Right atrium auricular region (tissue), 2 donors: ENCODE measurements around the gene EFNB3. TPM values are rescaled to one million over a fixed set of nuclear protein-coding genes. Genes with fewer than 3 reads are reported as not detected.

ENCODE experiments used
- DNase-seq: peaks from one replicate; pipeline ENCODE4 v3.0.0-alpha.2; 2019; ENCODE audit warnings: low spot score
- H3K27ac ChIP-seq, 2 donors: fragments of 200-600 bp; sonication (generic); 1 replicate in 1 of 2; 2 replicates in 1 of 2; pipeline ENCODE4 v1.5.1; 2016 to 2019
- H3K27me3 ChIP-seq, 2 donors: fragments of 200-600 bp; sonication (generic); one replicate each; pipeline versions ENCODE4 v1.5.1 to v1.6.0; 2017 to 2019
- H3K36me3 ChIP-seq: fragments of 200-600 bp; sonication (generic); one replicate; pipeline ENCODE4 v1.5.1; 2016
- H3K4me1 ChIP-seq, 2 donors: fragments of 200-600 bp; sonication (generic); one replicate each; pipeline versions ENCODE4 v1.5.1 to v1.6.0; 2017 to 2019
- H3K4me3 ChIP-seq, 2 donors: fragments of 200-600 bp; sonication (generic); 1 replicate in 1 of 2; 2 replicates in 1 of 2; pipeline ENCODE4 v1.5.1; 2017 to 2019; ENCODE audit warnings: mild to moderate bottlenecking in 1 of 2, moderate library complexity in 1 of 2
- H3K9me3 ChIP-seq, 2 donors: fragments of 200-600 bp; sonication (generic); one replicate each; pipeline ENCODE4 v1.5.1; 2019
- total RNA-seq, 2 donors: library from RNA; depleted of rRNA; stranded (reverse); fragments of >200 nt; gene quantifications; one replicate each; pipeline ENCODE4 v1.1.0, GENCODE V29; 2016
- TF ChIP-seq, protein P1 (sequence below), 2 donors: fragments of 200-600 bp; sonication (generic); IDR thresholded peaks; one replicate each; pipeline ENCODE4 v1.5.1; 2019; ENCODE audit warnings: antibody characterized with exemption in 2 of 2

EFNB3 gene
- total RNA-seq, 2 donors from 2014 or later, result 2.1 to 5.9 TPM

DNA sequence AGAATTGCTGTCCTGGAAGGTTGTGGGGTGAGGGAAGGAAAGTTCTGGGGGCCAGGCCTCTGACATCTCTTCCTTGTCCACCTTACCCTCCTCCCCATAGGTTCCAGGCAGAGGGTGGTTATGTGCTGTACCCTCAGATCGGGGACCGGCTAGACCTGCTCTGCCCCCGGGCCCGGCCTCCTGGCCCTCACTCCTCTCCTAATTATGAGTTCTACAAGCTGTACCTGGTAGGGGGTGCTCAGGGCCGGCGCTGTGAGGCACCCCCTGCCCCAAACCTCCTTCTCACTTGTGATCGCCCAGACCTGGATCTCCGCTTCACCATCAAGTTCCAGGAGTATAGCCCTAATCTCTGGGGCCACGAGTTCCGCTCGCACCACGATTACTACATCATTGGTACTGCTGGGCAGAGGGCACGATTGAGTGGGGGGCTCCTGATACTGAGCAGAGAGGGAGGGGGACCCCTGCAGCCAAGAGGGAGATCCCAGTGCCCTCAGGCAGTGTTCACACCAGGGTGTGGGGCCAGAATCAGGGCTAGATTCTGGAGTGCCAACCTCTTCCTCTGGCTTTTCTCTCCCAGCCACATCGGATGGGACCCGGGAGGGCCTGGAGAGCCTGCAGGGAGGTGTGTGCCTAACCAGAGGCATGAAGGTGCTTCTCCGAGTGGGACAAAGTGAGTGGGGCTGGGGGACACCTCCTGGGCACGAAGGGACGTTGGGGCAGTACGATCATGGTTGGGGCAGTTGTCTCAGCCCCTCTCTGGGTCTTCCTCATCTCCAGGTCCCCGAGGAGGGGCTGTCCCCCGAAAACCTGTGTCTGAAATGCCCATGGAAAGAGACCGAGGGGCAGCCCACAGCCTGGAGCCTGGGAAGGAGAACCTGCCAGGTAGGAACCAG lies 3.1 kb downstream of the EFNB3 start:
- peaks cover 0 to 14% of the 10 kb centered on the region in 2 donors for H3K27me3 ChIP-seq
- no peaks in the 10 kb centered on the region for H3K9me3 ChIP-seq
- TF ChIP-seq, protein P1, sequence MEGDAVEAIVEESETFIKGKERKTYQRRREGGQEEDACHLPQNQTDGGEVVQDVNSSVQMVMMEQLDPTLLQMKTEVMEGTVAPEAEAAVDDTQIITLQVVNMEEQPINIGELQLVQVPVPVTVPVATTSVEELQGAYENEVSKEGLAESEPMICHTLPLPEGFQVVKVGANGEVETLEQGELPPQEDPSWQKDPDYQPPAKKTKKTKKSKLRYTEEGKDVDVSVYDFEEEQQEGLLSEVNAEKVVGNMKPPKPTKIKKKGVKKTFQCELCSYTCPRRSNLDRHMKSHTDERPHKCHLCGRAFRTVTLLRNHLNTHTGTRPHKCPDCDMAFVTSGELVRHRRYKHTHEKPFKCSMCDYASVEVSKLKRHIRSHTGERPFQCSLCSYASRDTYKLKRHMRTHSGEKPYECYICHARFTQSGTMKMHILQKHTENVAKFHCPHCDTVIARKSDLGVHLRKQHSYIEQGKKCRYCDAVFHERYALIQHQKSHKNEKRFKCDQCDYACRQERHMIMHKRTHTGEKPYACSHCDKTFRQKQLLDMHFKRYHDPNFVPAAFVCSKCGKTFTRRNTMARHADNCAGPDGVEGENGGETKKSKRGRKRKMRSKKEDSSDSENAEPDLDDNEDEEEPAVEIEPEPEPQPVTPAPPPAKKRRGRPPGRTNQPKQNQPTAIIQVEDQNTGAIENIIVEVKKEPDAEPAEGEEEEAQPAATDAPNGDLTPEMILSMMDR (IDR thresholded peaks at IDR 0.05), result no peak
- DNase-seq, result no peak
- peaks cover 0 to 20% of the 10 kb centered on the region in 2 donors for H3K4me1 ChIP-seq
- H3K4me3 ChIP-seq, result no peak overlapping the region
- H3K27ac ChIP-seq, result no peak overlapping the region
- H3K36me3 ChIP-seq, result no peaks in the 10 kb centered on the region

- Histone ChIP-seq H3K4me1 (peaks cover 0 to 15% of the 10 kb centered on the region in 2 donors), H3K27ac (no peak overlapping the region), H3K27me3 (peaks cover 0 to 14% of the 10 kb centered on the region in 2 donors), H3K4me3 (no peak overlapping the region), H3K9me3 (no peaks in the 10 kb centered on the region), H3K36me3 (no peaks in the 10 kb centered on the region)
- TF ChIP-seq, protein P1 (IDR thresholded peaks at IDR 0.05), result no peak
- no peak for DNase-seq
These were observed 4.0 kb downstream of the EFNB3 start for GRCh38 chr17:7709031-7709430.

DNA sequence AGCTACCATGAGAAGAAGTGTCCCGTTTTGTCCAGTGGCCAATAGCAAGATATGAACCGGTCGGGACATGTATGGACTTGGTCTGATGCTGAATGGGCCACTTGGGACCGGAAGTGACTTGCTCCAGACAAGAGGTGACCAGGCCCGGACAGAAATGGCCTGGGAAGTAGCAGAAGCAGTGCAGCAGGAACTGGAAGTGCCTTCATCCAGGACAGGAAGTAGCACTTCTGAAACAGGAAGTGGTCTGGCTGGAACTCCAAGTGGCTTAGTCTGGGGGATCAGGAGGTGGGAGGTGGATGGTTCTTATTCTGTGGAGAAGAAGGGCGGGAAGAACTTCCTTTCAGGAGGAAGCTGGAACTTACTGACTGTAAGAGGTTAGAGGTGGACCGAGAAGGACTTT lies 5.3 kb downstream of the EFNB3 start:
- Histone ChIP-seq H3K4me1 (peaks cover 0 to 2% of the 10 kb centered on the region in 2 donors), H3K4me3 (no peak overlapping the region), H3K27ac (no peak overlapping the region), H3K36me3 (no peaks in the 10 kb centered on the region), H3K27me3 (peaks cover 0 to 4% of the 10 kb centered on the region in 2 donors), H3K9me3 (no peaks in the 10 kb centered on the region)
- TF ChIP-seq, protein P1 (IDR thresholded peaks at IDR 0.05), result no peak
- DNase-seq, result no peak

DNA sequence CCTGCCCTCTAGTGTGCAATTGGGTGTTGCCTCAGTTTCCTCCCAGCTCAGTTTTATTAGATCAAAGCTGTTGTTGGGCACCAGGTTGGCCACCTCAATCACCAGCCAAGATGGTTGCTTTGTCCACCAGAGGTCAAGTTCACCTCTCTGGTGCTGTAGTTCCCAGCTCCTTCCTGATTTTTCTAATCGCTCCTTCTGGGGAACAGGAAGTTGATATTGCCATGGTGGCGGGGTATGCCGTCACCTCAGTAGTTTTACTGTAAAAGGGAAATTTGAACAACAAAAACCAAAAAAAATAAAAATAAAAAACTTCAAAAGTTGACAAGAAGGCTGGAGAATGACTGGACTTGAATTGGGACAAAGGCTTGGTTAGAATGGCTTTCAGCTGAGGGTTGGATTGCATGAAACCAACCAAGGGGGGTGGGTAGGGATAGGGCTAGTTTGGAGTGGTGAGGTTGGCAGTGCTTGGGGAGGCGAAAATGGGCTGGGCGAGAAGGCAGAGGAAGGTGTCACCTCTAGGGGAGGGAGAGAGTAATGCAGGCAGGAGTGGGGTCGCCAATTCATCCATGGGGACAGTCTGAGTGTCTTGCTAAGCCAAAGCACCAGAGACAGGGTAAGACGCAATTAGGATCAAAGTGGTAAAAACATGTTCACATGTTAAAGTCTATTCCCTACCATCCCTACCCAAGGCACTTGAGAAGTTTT lies 6.2 kb downstream of the EFNB3 start:
- no peak overlapping the region for H3K4me3 ChIP-seq
- H3K27ac ChIP-seq, result no peak overlapping the region
- no peaks in the 10 kb centered on the region for H3K27me3 ChIP-seq
- DNase-seq, result no peak
- H3K9me3 ChIP-seq, result no peaks in the 10 kb centered on the region
- TF ChIP-seq, protein P1 (IDR thresholded peaks at IDR 0.05), result no peak
- H3K36me3 ChIP-seq, result no peaks in the 10 kb centered on the region
- H3K4me1 ChIP-seq, result peaks cover 0 to 2% of the 10 kb centered on the region in 2 donors

DNA sequence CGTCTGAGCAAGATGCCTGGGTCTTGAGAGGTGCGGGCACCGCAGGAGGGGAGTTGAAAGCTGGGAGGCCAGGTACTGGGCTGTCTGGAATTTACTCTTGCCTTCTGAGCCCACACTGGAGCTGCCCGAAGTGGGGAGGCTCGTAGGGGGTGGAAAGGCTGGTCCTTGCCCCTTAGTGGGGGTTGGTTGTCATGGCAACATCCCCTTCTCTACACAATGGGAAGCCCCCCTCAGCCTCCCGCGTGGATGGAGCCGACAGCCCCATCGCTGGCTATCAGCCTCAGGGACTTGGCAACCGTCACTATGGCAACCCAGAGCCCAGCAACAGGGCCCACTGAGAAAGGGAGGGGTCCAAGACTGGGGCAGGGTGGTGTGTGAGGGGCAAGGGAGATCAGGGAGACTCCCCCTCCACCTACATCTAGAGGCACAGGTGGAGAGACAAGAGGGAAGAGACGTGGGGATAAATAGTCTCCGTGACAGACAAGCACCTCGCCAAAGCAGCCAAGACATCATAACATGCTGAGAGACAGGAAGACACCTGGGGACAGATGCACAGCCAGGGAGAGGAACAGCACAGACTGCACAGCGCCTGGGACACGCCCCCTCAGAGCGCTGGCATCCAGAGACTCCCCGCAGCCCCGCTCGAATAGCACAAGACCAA lies 7.2 kb downstream of the EFNB3 start:
- Histone ChIP-seq H3K27me3 (no peaks in the 10 kb centered on the region), H3K4me3 (no peak overlapping the region), H3K27ac (no peak overlapping the region), H3K36me3 (no peaks in the 10 kb centered on the region), H3K9me3 (no peaks in the 10 kb centered on the region), H3K4me1 (peaks cover 0 to 13% of the 10 kb centered on the region in 2 donors)
- TF ChIP-seq, protein P1 (IDR thresholded peaks at IDR 0.05), result no peak
- DNase-seq, result no peak
